ENCODE measurements around the gene USP19. TPM values are rescaled to one million over a fixed set of nuclear protein-coding genes. Genes with fewer than 3 reads are reported as not detected.

Gene USP19
- total and polyA plus RNA-seq, 10 of the 15 experiments (the other 5 are each of a cell fraction or from before 2014, with no cell fraction given), result 0.24 to 64.2 (median 33.2) TPM

DNA sequence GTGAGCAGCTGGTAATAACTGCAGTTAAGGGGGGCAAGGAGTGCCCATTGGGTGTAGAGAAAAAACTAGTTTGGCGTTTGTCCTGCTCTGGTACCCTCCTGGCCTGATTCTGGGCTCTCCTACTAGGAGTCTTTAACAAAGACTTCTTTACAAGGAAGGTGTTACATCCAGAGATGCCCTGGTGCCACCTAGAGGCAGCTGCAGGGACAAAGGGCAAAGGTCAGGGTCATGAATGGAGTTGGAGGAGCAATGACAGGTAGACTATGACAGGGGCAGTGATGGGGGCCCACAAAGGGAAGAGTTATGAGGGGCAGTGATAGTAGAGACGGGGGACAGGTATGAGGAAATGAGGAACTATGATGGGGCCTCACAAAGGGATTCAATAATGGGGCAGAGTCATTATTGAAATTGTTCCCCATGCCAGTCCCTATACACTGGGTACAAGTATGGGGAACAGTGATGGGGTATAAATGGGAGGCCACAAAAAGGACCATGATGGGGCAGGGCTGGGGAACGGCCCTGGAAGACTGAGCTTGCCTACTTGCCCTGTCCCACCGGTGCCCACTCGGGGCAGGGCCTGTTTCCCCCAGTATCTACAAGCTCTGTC, 37.6 kb upstream of the USP19 start (continued):
- TF ChIP-seq, protein P1, sequence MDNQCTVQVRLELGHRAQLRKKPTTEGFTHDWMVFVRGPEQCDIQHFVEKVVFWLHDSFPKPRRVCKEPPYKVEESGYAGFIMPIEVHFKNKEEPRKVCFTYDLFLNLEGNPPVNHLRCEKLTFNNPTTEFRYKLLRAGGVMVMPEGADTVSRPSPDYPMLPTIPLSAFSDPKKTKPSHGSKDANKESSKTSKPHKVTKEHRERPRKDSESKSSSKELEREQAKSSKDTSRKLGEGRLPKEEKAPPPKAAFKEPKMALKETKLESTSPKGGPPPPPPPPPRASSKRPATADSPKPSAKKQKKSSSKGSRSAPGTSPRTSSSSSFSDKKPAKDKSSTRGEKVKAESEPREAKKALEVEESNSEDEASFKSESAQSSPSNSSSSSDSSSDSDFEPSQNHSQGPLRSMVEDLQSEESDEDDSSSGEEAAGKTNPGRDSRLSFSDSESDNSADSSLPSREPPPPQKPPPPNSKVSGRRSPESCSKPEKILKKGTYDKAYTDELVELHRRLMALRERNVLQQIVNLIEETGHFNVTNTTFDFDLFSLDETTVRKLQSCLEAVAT (IDR thresholded peaks at IDR 0.05), result no peak
- TF ChIP-seq, protein P2, sequence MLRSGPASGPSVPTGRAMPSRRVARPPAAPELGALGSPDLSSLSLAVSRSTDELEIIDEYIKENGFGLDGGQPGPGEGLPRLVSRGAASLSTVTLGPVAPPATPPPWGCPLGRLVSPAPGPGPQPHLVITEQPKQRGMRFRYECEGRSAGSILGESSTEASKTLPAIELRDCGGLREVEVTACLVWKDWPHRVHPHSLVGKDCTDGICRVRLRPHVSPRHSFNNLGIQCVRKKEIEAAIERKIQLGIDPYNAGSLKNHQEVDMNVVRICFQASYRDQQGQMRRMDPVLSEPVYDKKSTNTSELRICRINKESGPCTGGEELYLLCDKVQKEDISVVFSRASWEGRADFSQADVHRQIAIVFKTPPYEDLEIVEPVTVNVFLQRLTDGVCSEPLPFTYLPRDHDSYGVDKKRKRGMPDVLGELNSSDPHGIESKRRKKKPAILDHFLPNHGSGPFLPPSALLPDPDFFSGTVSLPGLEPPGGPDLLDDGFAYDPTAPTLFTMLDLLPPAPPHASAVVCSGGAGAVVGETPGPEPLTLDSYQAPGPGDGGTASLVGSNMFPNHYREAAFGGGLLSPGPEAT (IDR thresholded peaks at IDR 0.05; ENCODE audit: low read depth), result no peak
- TF ChIP-seq TCF7 (IDR thresholded peaks at IDR 0.05; ENCODE audit: borderline replicate concordance), result no peak
- TF ChIP-seq, protein P3, sequence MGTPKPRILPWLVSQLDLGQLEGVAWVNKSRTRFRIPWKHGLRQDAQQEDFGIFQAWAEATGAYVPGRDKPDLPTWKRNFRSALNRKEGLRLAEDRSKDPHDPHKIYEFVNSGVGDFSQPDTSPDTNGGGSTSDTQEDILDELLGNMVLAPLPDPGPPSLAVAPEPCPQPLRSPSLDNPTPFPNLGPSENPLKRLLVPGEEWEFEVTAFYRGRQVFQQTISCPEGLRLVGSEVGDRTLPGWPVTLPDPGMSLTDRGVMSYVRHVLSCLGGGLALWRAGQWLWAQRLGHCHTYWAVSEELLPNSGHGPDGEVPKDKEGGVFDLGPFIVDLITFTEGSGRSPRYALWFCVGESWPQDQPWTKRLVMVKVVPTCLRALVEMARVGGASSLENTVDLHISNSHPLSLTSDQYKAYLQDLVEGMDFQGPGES (IDR thresholded peaks at IDR 0.05), result no peak
- peak; percentile 79 for TF ChIP-seq NR2C2 (IDR thresholded peaks at IDR 0.05; ENCODE audit: borderline replicate concordance, control insufficient read depth, insufficient read length, low read depth)
- TF ChIP-seq, protein P4, sequence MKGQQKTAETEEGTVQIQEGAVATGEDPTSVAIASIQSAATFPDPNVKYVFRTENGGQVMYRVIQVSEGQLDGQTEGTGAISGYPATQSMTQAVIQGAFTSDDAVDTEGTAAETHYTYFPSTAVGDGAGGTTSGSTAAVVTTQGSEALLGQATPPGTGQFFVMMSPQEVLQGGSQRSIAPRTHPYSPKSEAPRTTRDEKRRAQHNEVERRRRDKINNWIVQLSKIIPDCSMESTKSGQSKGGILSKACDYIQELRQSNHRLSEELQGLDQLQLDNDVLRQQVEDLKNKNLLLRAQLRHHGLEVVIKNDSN (IDR thresholded peaks at IDR 0.05; ENCODE audit: borderline replicate concordance, extremely low read length, insufficient read depth, low read depth, low read length), result no peak
- 0 out of 2 replicates have a peak, but pooled peaks have one; percentile 23 for TF ChIP-seq POLR2AphosphoS5 (IDR thresholded peaks at IDR 0.05; ENCODE audit: low read length)
- no peak for TF ChIP-seq BCL11A (IDR thresholded peaks at IDR 0.05; ENCODE audit: low read depth, low read length)
- no peak for TF ChIP-seq MYB (IDR thresholded peaks at IDR 0.05; ENCODE audit: borderline replicate concordance, low read depth, low read length)
- no peak for TF ChIP-seq KDM1A (IDR thresholded peaks at IDR 0.05; ENCODE audit: borderline replicate concordance)
- TF ChIP-seq SREBF1 (IDR thresholded peaks at IDR 0.05; ENCODE audit: low read length), result no peak
- no peak for TF ChIP-seq SMAD1 (IDR thresholded peaks at IDR 0.05; ENCODE audit: low read depth, partially characterized antibody)
- TF ChIP-seq KAT2A (conservative IDR thresholded peaks at IDR 0.05; ENCODE audit: control insufficient read depth, low read depth, low read length), result no peak
- TF ChIP-seq SMC3 (IDR thresholded peaks at IDR 0.05; ENCODE audit: borderline replicate concordance, low read length), result peak; percentile 7; the same call in 1 of the 2 replicates
- TF ChIP-seq HDAC2 (IDR thresholded peaks at IDR 0.05), result no peak
- no peak for TF ChIP-seq RUNX3 (IDR thresholded peaks at IDR 0.05; ENCODE audit: low read length)
- TF ChIP-seq, protein P5, sequence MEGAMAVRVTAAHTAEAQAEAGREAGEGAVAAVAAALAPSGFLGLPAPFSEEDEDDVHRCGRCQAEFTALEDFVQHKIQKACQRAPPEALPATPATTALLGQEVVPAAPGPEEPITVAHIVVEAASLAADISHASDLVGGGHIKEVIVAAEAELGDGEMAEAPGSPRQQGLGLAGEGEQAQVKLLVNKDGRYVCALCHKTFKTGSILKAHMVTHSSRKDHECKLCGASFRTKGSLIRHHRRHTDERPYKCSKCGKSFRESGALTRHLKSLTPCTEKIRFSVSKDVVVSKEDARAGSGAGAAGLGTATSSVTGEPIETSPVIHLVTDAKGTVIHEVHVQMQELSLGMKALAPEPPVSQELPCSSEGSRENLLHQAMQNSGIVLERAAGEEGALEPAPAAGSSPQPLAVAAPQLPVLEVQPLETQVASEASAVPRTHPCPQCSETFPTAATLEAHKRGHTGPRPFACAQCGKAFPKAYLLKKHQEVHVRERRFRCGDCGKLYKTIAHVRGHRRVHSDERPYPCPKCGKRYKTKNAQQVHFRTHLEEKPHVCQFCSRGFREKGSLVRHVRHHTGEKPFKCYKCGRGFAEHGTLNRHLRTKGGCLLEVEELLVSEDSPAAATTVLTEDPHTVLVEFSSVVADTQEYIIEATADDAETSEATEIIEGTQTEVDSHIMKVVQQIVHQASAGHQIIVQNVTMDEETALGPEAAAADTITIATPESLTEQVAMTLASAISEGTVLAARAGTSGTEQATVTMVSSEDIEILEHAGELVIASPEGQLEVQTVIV (IDR thresholded peaks at IDR 0.05; ENCODE audit: borderline replicate concordance, partially characterized antibody), result no peak
- no peak for TF ChIP-seq NBN (IDR thresholded peaks at IDR 0.05)
- no peak for TF ChIP-seq RELA (IDR thresholded peaks at IDR 0.05; ENCODE audit: borderline replicate concordance, partially characterized antibody)
